HepG2 (cell line): ENCODE results near the gene IL27RA. TPM values are rescaled to one million over a fixed set of nuclear protein-coding genes. Genes with fewer than 3 reads are reported as not detected.
A peak's percentile ranks its signal among the peaks of the same experiment; 100 is the strongest.

Experiments used
- ATRX ChIP-seq: sonication (generic); formaldehyde crosslinking; IDR thresholded peaks from 2 replicates; pipeline ENCODE4 v1.4.0; 2020; ENCODE audit warnings: missing genetic modification reagents, borderline replicate concordance
- CSRNP2 ChIP-seq: sonication (generic); formaldehyde crosslinking; conservative IDR thresholded peaks from 2 replicates; pipeline ENCODE4 v1.8.0; 2022; ENCODE audit warnings: low read depth, missing genetic modification reagents
- E2F2 ChIP-seq: sonication (generic); formaldehyde crosslinking; IDR thresholded peaks from 2 replicates; pipeline ENCODE4 v1.4.0; 2020; ENCODE audit warnings: missing genetic modification reagents, borderline replicate concordance
- FOXM1 ChIP-seq: sonication (generic); formaldehyde crosslinking; IDR thresholded peaks from 2 replicates; pipeline ENCODE4 v1.5.0; 2020; ENCODE audit warnings: missing genetic modification reagents
- KDM6A ChIP-seq: IDR thresholded peaks from 2 replicates; pipeline ENCODE4 v1.6.1; 2016; ENCODE audit warnings: low read depth
- NFYB ChIP-seq: sonication (generic); formaldehyde crosslinking; IDR thresholded peaks from 2 replicates; pipeline ENCODE4 v1.4.0; 2020; ENCODE audit warnings: missing genetic modification reagents
- NR2C2 ChIP-seq: sonication (generic); formaldehyde crosslinking; IDR thresholded peaks from 2 replicates; pipeline ENCODE4 v1.4.0; 2020; ENCODE audit warnings: missing genetic modification reagents, mild to moderate bottlenecking, moderate library complexity, borderline replicate concordance
- RAD21 ChIP-seq: fragments of 450-650 bp; formaldehyde crosslinking; IDR thresholded peaks from 2 replicates; pipeline ENCODE4 v1.5.0; 2020; ENCODE audit warnings: mild to moderate bottlenecking
- SAP130 ChIP-seq: IDR thresholded peaks from 2 replicates; pipeline ENCODE4 v1.6.1; 2016; ENCODE audit warnings: low read depth
- SP1 ChIP-seq, 2 experiments: fragments of 450-650 bp in 1 of 2; sonication (generic) in 1 of 2; formaldehyde crosslinking in 1 of 2; IDR thresholded peaks; 2 replicates each; pipeline versions ENCODE4 v1.4.0 to v1.6.1; 2016 to 2020; ENCODE audit warnings: missing genetic modification reagents in 1 of 2
- STAG1 ChIP-seq: sonication (generic); formaldehyde crosslinking; IDR thresholded peaks from 2 replicates; pipeline ENCODE4 v1.4.0; 2020; ENCODE audit warnings: missing genetic modification reagents
- U2AF1 ChIP-seq: fragments of 200-400 bp; formaldehyde crosslinking; optimal IDR thresholded peaks from 2 replicates; pipeline ENCODE3; 2017; ENCODE audit warnings: mild to moderate bottlenecking, low read depth, low read length
- XRCC5 ChIP-seq: fragments of 200-400 bp; formaldehyde crosslinking; optimal IDR thresholded peaks from 2 replicates; pipeline ENCODE3; 2017; ENCODE audit warnings: mild to moderate bottlenecking, low read length
- ZNF24 ChIP-seq: fragments of 450-650 bp; IDR thresholded peaks from 2 replicates; pipeline ENCODE4 v1.6.1; 2017; ENCODE audit warnings: antibody characterized with exemption, mild to moderate bottlenecking
- ZNF451 ChIP-seq: sonication (generic); formaldehyde crosslinking; IDR thresholded peaks from 2 replicates; pipeline ENCODE4 v1.5.0; 2020; ENCODE audit warnings: mild to moderate bottlenecking, missing genetic modification reagents
- ZNF503 ChIP-seq: sonication (generic); formaldehyde crosslinking; IDR thresholded peaks from 2 replicates; pipeline ENCODE4 v1.4.0; 2020; ENCODE audit warnings: missing genetic modification reagents
- ZNF576 ChIP-seq: sonication (generic); formaldehyde crosslinking; IDR thresholded peaks from 2 replicates; pipeline ENCODE4 v1.4.0; 2020; ENCODE audit warnings: mild to moderate bottlenecking, missing genetic modification reagents
- ZNF691 ChIP-seq: sonication (generic); formaldehyde crosslinking; IDR thresholded peaks from 2 replicates; pipeline ENCODE4 v1.4.0; 2020; ENCODE audit warnings: missing genetic modification reagents, low read depth, mild to moderate bottlenecking, borderline replicate concordance
- ZNF776 ChIP-seq: sonication (generic); formaldehyde crosslinking; IDR thresholded peaks from 2 replicates; pipeline ENCODE4 v1.4.0; 2020; ENCODE audit warnings: mild to moderate bottlenecking, missing genetic modification reagents
- ZNF792 ChIP-seq: IDR thresholded peaks from 2 replicates; pipeline ENCODE4 v1.6.1; 2016
- polyA plus RNA-seq, 8 experiments: library from polyadenylated mRNA; depleted of rRNA in 3 of 8; stranded (reverse) in 7 of 8; unstranded in 1 of 8; fragments of >200 nt; fragmentation: Illumina TruSeq in 4 of 8; extraction: Trizol in 4 of 8; gene quantifications; 2 replicates each; pipeline versions ENCODE4 v1.2.1 to v1.2.3, GENCODE V29; 2011 to 2016; ENCODE audit warnings: low read depth in 4 of 8, missing spikeins in 1 of 8, mixed read lengths in 1 of 8; ENCODE audit not compliant: insufficient read depth in 1 of 8
- total RNA-seq, 5 experiments: library from RNA; depleted of rRNA; stranded (reverse); fragments of >200 nt; fragmentation: Illumina TruSeq; extraction: Trizol; gene quantifications; 2 replicates each; pipeline ENCODE4 v1.2.3, GENCODE V29; 2016; ENCODE audit warnings: low read depth in 1 of 5

IL27RA gene
- total and polyA plus RNA-seq, 2 of the 13 experiments (the other 11 are each of a cell fraction or from before 2014, with no cell fraction given): 3.5 to 8.1 TPM

- peak; percentile 61 for TF ChIP-seq RAD21 (CRISPR knock-in tag)
- no peak for TF ChIP-seq KDM6A (CRISPR knock-in tag)
- no peak for TF ChIP-seq ZNF451 (CRISPR knock-in tag)
- no peak for TF ChIP-seq SP1 (IDR thresholded peaks at IDR 0.05)
- TF ChIP-seq SP1 (CRISPR knock-in tag; IDR thresholded peaks at IDR 0.05): no peak
- 0 out of 2 replicates have a peak, but pooled peaks have one; percentile 26 for TF ChIP-seq E2F2 (CRISPR knock-in tag)
- TF ChIP-seq NR2C2 (CRISPR knock-in tag): no peak
- no peak for TF ChIP-seq ZNF691 (CRISPR knock-in tag)
- TF ChIP-seq ZNF776 (CRISPR knock-in tag): no peak
- TF ChIP-seq STAG1 (CRISPR knock-in tag): peak; percentile 56
- no peak for TF ChIP-seq FOXM1 (CRISPR knock-in tag)
- no peak for TF ChIP-seq XRCC5
- TF ChIP-seq ZNF503 (CRISPR knock-in tag): no peak
- TF ChIP-seq ATRX (CRISPR knock-in tag): no peak
- TF ChIP-seq CSRNP2 (CRISPR knock-in tag): no peak
- 0 out of 2 replicates have a peak, but pooled peaks have one; percentile 14 for TF ChIP-seq SAP130 (CRISPR knock-in tag)
- TF ChIP-seq NFYB (CRISPR knock-in tag): no peak
- TF ChIP-seq ZNF24: no peak
- no peak for TF ChIP-seq ZNF792 (CRISPR knock-in tag)
- TF ChIP-seq ZNF576 (CRISPR knock-in tag): no peak
- no peak for TF ChIP-seq U2AF1
Observed at GRCh38 chr19:14097532-14098151, 66.1 kb downstream of the IL27RA start (continued).
